Measurements from ENCODE around the gene ZBTB6. TPM values are rescaled to one million over a fixed set of nuclear protein-coding genes. Genes with fewer than 3 reads are reported as not detected.
"Not testable (repeated sequence)": the region's sequence is repeated elsewhere in the genome, so short reads cannot be mapped to it uniquely, and the experiment has no call there.

ZBTB6 gene
- total RNA-seq, 1 experiment from 2014 or later = 4.4 TPM

DNA sequence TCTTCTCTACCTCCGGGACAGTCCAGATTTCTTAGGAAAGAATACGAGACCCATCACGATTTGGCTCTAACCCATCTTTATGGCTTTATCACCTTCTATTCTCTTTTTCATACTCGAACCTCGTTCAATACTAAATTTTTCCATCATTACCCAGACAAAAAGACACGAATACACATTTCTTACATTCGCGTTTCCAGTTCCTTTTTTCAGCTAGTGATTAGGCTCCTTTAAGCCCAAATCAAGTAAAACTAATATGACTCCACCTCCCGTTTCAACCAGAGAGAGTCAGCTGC, 506 bp downstream of the ZBTB6 start:
- Histone ChIP-seq H3K9ac (ENCODE audit: low read length) (peak overlapping the region; percentile 88), H3K9me2 (replicated peaks; ENCODE audit: low read length) (no peaks in the 10 kb centered on the region), H3K27ac (ENCODE audit: low read length) (peak overlapping the region; percentile 80), H3K36me3 (ENCODE audit: low read depth, low read length) (peaks cover 13% of the 10 kb centered on the region; the same call in 1 of the 2 replicates), H3K9me3 (ENCODE audit: low read length) (no peaks in the 10 kb centered on the region), H4K20me1 (ENCODE audit: low read length) (no peaks in the 10 kb centered on the region), H3K27me3 (ENCODE audit: low read length) (no peaks in the 10 kb centered on the region), H3K4me2 (ENCODE audit: low read length) (peak overlapping the region; percentile 96), H2AFZ (ENCODE audit: low read length) (peak overlapping the region; percentile 89), H3K4me1 (ENCODE audit: insufficient read depth, low read length) (peaks cover 10% of the 10 kb centered on the region; the same call in 1 of the 2 replicates), H3K79me2 (ENCODE audit: low read length) (peaks cover 45% of the 10 kb centered on the region), H3F3A (ENCODE audit: low read length, unreplicated experiment) (no peaks in the 10 kb centered on the region), H3K4me3 (ENCODE audit: low read length) (peak overlapping the region; percentile 98)
- no peak for TF ChIP-seq EZH2 (IDR thresholded peaks at IDR 0.05; ENCODE audit: low read length, unreplicated experiment)
- TF ChIP-seq CTCF (conservative IDR thresholded peaks at IDR 0.05; ENCODE audit: low read depth, low read length) = no peak
- no peak for TF ChIP-seq EZH2phosphoT487 (IDR thresholded peaks at IDR 0.05; ENCODE audit: borderline replicate concordance, low read length)
- ATAC-seq = no peak
- no peak for DNase-seq
- intact Hi-C loops (cut with micrococcal nuclease) = loop anchor here (5.0 kb wide), 1 partner anchor 80 kb away; no protein-coding TSS in a partner anchor
- BruUV-seq (replicated peaks) = TSS peak; percentile 60
- POLR2A ChIA-PET (ENCODE audit: unreplicated experiment) = interaction anchor here (0.5 kb wide), 1 partner anchor 42 kb away, joined by 4 read pairs; no protein-coding TSS in a partner anchor
- CTCF ChIA-PET = interaction anchor here (0.6 to 1.0 kb wide), 2 partner anchors 32 to 79 kb away, joined by 5 to 12 read pairs; no protein-coding TSS in a partner anchor

DNA sequence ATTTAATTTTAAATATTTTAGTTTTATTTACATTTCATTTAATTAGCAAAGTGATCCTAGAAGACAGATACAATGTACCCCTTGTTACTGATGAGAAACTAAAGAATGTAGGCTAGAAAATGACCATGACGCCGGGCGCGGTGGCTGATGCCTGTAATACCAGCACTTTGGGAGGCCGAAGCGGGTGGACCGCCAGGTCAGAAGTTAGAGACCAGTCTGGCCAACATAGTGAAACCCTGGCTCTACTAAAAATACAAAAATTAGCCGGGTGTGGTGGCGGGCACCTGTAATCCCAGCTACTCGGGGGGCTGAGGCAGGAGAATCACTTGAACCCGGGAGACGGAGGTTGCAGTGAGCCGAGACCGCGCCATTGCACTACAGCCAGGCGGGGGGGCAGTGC, 7.0 kb downstream of the ZBTB6 start:
- H3K36me3 ChIP-seq (ENCODE audit: low read depth, low read length); CTCF ChIA-PET; H3K4me2 ChIP-seq (ENCODE audit: low read length); intact Hi-C loops (cut with micrococcal nuclease); H3K27ac ChIP-seq (ENCODE audit: low read length); H3F3A ChIP-seq (ENCODE audit: low read length, unreplicated experiment); H3K9me2 ChIP-seq (replicated peaks; ENCODE audit: low read length); H4K20me1 ChIP-seq (ENCODE audit: low read length); DNase-seq; H3K27me3 ChIP-seq (ENCODE audit: low read length); ATAC-seq; POLR2A ChIA-PET (ENCODE audit: unreplicated experiment); H3K9ac ChIP-seq (ENCODE audit: low read length); H2AFZ ChIP-seq (ENCODE audit: low read length); H3K9me3 ChIP-seq (ENCODE audit: low read length); H3K4me3 ChIP-seq (ENCODE audit: low read length); H3K4me1 ChIP-seq (ENCODE audit: insufficient read depth, low read length); BruUV-seq (replicated peaks): not testable (repeated sequence)
- H3K79me2 ChIP-seq (ENCODE audit: low read length) = peaks cover 65% of the 10 kb centered on the region

GRCh38 chr9:122904823-122905710, 8.1 kb downstream of the ZBTB6 start, which contains the start of gene RC3H2:
TSS of gene RC3H2 (minus strand) at chr9:122905359. CDS start at chr9:122897509, 7,850 bp downstream.
- ChIA-PET POLR2A (ENCODE audit: unreplicated experiment) (interaction anchor here (0.5 to 1.0 kb wide), 3 partner anchors 9 to 411 kb away, joined by 5 to 7 read pairs (median 5); no protein-coding TSS in a partner anchor), CTCF (interaction anchor here (0.5 kb wide), 1 partner anchor 1941 kb away, joined by 5 read pairs; no protein-coding TSS in a partner anchor)
- Histone ChIP-seq H3K9me2 (replicated peaks; ENCODE audit: low read length) (no peaks in the 10 kb centered on the region), H3K9ac (ENCODE audit: low read length) (peak within 1 kb of the TSS; percentile 99), H3K9me3 (ENCODE audit: low read length) (no peaks in the 10 kb centered on the region), H3K4me3 (ENCODE audit: low read length) (peak within 1 kb of the TSS; percentile 96), H3K27ac (ENCODE audit: low read length) (peak within 1 kb of the TSS; percentile 64), H2AFZ (ENCODE audit: low read length) (peak within 1 kb of the TSS; percentile 94), H3K36me3 (ENCODE audit: low read depth, low read length) (no peaks in the 10 kb centered on the region), H3K27me3 (ENCODE audit: low read length) (no peaks in the 10 kb centered on the region), H3K79me2 (ENCODE audit: low read length) (peaks cover 65% of the 10 kb centered on the region), H3K4me1 (ENCODE audit: insufficient read depth, low read length) (peaks cover 10% of the 10 kb centered on the region; the same call in 1 of the 2 replicates), H4K20me1 (ENCODE audit: low read length) (no peaks in the 10 kb centered on the region), H3F3A (ENCODE audit: low read length, unreplicated experiment) (no peaks in the 10 kb centered on the region), H3K4me2 (ENCODE audit: low read length) (peak within 1 kb of the TSS; percentile 82)
- TF ChIP-seq EZH2 (IDR thresholded peaks at IDR 0.05; ENCODE audit: low read length, unreplicated experiment) = no peak
- no peak for TF ChIP-seq CTCF (conservative IDR thresholded peaks at IDR 0.05; ENCODE audit: low read depth, low read length)
- TF ChIP-seq EZH2phosphoT487 (IDR thresholded peaks at IDR 0.05; ENCODE audit: borderline replicate concordance, low read length) = no peak
- intact Hi-C loops (cut with micrococcal nuclease) = loop anchor here (1.0 to 2.0 kb wide), 2 partner anchors 8 to 36 kb away; partner anchors contain the start of genes RABGAP1 and ZBTB6
- ATAC-seq = peak; percentile 89
- BruUV-seq (replicated peaks) = TSS peak; percentile 63
- peak; percentile 98 for DNase-seq

Data from PC-3 (cell line).